ENCODE measurements around the gene PPFIA1.
"Not testable (repeated sequence)": the region's sequence is repeated elsewhere in the genome, so short reads cannot be mapped to it uniquely, and the experiment has no call there.

The PPFIA1 gene

DNA sequence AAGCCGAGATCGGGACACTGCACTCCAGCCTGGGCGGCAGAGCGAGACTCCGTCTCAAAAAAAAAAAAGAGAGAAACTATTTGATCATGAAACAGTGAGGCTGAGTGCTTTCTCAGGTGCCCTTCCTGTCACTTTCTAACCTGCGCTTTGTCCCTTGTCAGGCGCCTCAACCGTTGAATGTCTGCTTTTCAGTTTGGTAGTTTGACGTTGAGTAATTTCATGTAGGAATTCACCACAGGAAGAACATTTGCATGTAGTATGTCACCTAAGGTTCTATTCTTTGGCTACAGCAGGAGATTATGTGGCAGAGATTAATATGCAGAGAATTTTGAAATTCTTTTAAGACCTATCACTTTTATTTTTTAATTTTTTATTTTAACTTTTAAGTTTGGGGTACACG, 57.2 kb downstream of the PPFIA1 start:
- no peak for DNase-seq

GRCh38 chr11:70328556-70328955, 58.1 kb downstream of the PPFIA1 start:
- no peak for DNase-seq

DNA sequence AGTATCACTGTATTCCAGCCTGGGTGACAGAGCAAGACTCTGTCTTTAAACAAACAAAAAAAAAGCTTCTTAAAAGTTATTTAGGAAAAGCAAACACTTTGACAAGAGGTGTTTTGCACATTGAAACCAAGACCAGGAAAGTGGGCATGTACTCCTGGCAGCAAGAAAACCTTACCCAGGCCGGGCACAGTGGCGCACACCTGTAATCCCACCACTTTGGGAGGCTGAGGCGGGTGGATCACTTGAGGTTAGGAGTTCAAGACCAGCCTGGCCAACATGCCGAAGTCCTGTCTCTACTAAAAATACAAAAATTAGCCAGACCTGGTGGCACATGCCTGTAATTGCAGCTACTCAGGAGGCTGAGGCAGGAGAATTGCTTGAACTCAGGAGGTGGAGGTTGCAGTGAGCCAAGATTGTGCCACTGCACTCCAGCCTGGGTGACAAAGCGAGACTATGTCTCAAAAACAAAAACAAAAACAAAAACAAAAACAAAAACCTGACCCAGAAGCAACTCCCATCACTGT, 60.9 kb downstream of the PPFIA1 start:
- DNase-seq, result not testable (repeated sequence)

DNA sequence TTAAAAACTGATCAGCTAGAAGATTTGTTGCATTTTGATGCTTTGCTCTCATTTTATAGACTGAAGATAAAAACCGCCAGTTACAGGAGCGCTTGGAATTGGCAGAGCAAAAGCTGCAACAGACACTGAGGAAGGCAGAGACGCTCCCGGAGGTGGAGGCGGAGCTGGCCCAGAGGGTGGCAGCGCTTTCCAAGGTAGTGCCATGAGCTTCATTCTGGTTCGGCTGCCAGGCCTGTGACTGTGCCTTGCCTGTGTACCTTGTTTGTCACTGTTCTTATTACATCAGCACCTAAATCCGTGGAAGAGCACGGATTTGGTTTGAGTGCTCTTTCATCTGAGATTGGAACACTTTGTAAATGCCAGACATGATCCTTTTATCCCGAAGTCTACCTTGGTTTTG, 61.4 kb downstream of the PPFIA1 start:
- DNase-seq, result no peak

DNA sequence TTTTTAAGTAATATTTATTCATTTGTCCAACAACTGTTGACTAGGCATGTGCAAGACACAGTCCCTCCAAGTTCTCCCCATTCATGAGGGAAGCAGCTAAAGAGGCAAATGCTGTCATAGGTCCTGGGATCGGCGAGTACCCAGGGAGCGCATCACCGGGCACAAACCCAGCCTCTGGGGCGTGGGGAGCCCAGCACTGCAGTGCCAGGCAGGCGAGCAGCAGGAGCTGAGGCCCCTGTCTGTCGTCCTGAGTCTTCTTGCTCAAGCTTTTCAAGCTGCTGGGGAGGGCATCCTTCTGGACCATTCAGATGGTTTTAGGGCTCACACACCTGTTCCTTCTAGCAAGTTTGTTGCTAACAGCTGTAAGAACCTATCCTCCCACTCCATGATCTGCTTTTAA, 62.1 kb downstream of the PPFIA1 start:
- DNase-seq, result no peak

DNA sequence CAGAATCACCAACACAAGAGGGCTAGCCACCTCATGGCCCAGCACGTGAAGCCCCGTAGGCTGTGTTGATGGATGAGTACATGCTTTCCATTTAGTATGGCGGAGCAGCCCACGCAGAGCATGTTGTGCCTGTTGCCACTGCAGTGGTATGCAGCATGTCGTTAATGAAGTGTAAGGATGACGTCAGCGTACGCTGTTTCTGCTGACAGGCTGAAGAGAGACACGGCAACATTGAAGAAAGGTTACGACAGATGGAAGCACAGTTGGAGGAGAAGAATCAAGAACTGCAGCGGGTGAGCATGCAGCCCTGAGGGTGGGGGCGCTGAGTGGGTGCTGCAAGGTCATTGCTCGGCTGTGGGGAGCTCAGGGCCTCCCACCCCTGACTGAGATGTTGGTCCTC, 62.8 kb downstream of the PPFIA1 start:
- no peak for DNase-seq

DNA sequence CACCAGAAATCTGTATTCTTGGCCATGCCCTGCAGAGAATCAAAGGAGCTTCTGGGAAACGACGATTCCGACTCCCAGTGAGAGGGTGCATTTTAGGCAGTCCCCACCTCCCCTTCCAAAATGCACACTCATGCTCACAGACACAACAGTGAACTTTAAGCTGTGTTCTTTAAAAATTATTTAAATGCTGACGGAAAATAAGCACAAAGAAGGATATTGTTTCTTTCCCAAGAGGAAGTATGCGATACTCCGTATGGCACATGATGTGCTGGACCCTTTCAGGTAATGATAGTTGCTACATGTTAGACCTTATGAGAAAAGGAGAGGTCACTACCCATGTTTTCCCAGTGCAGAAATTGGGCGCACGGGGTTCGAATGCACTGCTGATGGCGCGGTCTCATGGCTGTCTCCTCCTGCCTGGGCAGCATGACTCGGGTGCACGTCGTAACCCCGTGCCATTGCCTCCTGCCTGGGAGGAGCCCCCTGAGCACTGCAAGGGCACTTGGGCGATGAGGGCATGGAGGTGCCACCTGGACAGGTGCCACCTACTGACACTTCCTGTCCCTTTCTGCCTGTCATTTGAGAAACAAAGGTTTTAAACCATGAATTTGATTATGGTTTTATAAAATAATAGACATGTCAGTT, 64.0 kb downstream of the PPFIA1 start:
- DNase-seq, result no peak

DNA sequence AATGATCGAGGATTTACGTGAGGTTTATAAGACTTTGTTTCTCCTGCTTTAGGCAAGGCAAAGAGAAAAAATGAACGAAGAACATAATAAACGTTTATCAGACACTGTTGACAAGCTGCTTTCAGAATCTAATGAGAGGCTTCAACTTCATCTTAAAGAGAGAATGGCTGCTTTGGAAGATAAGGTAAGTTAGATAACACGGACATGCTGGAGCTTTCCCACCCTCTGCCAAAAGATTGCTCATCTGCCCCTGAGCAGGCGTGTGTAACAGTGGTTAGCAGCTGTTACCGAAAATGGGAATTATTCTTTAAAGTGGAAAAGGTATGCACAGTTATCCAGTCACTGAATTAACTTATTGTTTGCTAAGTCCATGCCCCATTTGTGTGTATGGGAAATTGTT, 65.0 kb downstream of the PPFIA1 start:
- DNase-seq, result no peak

DNA sequence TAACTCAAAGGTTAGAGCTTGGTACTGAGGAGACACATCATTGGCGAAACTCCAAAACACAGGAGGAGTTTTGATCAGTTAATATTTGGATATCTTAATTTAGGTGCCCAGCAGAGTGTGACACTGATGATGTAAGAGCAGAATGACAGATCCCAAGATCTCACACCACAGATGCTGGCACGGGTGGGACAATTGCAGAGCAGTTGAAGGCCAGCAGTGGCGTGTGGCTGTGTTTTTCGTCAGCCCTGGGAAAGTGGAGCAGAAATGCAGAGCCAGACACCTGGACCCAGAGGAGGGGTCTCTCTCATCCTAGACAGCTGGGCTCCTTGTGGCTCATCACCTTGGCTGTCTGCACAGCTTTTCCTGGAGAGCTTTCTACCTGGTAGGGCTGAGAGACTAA, 68.1 kb downstream of the PPFIA1 start:
- no peak for DNase-seq

DNA sequence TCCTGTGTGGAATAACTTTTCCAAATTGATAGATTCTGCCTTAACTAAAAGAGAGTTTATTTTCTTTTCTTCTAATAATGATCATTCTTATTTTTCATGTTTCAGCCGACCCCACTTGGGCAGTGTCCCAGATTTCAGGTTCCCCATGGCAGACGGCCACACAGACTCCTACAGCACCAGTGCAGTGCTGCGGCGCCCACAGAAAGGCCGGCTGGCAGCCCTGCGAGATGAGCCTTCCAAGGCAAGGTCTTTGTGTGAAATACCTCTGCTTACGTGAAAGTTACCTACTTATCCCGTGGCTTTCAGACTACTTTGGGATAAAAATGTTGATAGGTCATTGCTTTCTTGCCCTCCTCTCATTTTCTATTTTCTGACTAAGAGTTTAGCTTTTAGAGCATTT, 68.6 kb downstream of the PPFIA1 start:
- DNase-seq, result no peak

DNA sequence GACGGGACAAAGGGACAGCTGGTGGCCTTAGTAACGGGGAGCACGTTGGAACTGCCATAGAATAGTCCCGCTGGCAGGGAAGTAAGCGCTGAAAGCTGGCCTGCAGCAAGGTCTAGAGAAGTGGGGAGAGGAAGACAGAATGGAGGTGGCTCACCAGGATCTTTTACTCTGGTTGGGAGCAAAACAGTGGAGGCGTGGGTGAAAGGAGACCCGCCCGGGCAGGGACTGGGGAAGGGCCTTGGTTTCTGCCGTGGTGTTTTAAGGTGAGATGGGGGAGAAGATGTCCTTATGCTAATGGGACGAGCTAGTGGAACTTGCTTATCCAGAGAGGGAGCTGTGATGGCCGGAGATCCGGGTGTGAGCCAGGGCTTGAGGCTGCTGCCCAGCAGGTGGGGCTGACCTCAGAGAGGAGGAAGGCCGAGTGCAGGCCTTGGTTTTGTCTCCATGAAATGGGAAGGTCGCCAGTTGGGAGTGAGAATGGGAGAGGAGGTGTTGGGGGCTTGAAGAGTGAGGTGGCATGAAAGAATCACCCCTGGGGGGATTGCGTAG, 71.5 kb downstream of the PPFIA1 start:
- DNase-seq, result no peak

DNA sequence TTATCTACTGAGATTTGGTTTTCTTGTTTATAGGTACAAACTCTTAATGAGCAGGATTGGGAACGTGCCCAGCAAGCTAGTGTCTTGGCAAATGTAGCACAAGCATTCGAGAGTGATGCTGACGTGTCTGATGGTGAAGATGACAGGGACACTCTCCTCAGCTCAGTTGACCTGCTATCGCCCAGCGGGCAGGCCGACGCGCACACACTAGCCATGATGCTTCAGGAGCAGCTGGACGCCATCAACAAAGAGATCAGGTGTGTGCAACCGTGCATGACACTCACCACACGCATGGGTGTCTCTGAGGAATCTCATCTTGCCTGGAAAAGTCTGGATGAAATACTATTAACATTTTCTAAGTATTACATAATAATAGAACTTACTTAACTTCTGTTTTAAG, 73.1 kb downstream of the PPFIA1 start:
- no peak for DNase-seq

DNA sequence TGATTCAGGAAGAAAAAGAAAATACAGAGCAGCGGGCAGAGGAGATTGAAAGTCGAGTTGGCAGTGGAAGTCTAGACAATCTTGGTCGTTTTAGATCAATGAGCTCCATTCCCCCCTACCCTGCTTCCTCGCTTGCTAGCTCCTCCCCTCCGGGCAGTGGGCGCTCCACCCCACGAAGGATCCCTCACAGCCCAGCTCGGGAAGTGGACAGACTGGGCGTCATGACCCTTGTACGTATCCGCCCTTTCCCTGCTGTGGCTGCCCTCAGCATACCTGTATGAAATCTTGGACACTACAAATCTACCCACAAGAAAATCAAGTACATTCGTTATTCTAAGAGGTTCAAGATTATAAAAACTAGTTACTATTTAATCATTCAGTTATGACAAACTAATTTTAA, 77.7 kb downstream of the PPFIA1 start:
- DNase-seq, result no peak

DNA sequence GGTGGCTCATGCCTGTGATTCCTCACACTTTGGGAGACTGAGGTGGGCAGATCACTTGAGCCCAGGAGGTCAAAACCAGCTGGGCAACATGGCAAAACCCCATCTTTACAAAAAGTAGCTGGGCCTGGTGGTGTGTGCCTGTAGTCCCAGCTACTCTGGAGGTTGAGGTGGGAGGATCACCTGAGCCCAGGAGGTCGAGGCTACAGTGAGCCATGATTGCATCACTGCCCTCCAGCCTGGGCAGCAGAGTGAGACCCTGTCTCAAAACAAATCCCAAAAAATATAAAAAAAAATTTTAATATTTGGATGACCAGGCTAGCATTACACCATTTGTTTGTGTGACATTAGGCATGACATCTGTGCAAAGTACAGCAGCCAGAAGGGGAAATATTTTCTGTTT, 78.1 kb downstream of the PPFIA1 start:
- no peak for DNase-seq

DNA sequence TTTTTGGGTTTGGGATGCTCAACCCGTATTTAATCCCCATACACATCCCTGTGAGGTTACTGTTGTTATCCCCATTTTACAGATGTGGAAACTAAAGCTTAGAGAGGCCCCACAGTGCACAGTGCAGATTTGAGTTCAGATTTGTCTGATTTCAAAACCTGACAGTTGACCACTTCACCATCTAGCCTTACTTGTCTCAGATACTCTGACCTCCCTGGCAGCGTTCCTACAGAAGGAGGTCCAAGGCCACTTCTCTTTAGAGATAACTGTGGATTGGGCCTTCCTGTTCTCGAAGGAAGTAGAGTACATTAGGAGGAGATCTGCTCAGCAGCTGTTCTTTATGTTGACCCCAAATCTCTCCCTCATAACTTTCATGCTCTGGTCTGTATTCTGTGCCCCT, 81.2 kb downstream of the PPFIA1 start:
- no peak for DNase-seq

GRCh38 chr11:70352100-70352499, 81.6 kb downstream of the PPFIA1 start:
- DNase-seq, result no peak

DNA sequence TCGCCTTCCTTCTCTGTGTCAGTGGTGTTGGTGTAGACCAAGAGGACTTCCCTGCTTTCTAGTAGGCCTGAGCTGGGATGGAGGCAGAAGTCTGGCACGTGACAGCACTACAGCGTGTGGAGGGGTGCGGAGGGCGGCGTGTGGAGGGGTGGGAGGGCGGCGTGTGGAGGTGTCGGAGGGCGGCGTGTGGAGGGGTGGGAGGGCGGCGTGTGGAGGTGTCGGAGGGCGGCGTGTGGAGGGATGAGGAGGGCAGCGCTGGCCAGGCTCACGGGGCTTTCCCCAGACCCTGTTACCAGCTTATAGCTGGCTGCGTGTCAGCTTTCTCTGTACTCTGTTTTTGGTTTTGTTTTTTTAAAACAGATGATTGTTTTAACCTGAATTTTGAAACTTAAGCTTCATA, 82.1 kb downstream of the PPFIA1 start:
- DNase-seq, result no peak

GRCh38 chr11:70353329-70353728, 82.8 kb downstream of the PPFIA1 start:
- no peak for DNase-seq

GRCh38 chr11:70353900-70354568, 83.5 kb downstream of the PPFIA1 start:
- DNase-seq, result no peak

- no peak for DNase-seq
Measured at GRCh38 chr11:70354629-70355028, 84.1 kb downstream of the PPFIA1 start.

- DNase-seq, result no peak
Measured at GRCh38 chr11:70358753-70359152, 88.3 kb downstream of the PPFIA1 start.

DNA sequence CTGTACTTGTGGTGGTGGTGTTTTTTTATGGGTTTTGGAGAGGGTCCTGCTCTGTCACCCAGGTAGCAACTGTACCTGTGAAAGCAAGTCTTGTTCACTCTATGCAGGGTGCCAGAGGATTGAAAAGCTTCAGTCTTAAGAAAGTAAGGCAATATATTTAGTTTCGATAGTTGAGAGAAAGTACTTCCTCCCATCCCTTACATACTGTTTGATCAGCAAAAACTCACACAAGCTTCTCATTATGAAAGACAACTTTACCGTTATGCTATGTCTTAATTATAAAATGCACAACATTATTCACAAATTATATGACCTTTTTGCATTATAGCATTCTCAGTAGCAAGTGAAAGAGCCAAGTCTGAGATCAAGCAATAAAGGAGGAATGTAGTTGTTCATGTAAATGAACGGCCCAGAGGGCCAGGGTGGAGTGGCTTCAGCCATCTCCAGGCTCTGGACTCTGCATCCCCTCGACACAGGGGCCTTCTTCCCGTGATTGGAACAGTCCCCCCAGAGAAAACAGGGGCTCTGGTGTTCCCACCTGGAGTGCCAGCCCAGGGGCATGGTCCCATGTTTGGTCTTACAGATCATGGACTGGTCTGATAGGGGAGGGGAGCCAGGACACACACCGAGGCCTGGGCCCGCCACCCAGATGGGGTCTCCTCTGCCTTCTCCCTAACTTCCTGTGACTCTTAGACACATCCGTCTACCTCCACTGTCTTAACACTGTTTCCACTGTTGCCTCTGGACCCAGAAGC, 89.1 kb downstream of the PPFIA1 start:
- no peak for DNase-seq

DNA sequence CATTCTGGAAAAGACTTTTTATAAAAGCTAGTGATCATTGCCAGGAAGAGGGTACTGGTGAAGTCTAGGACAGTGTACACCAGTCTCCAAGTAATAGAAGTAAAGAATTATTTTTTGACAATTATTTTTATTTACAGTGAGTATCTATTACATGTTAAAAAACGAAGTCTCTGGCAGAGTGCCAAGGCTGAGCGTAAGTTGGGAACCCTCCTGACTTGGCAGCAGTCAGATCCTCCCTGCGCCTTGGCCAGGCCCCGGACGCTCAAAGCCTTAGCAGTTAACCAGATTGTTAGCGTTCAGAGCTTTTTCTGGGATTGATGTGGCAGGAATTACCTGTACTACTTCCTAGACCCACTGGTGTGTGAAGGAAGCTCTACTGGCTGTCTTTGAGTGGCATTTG, 89.7 kb downstream of the PPFIA1 start:
- no peak for DNase-seq

DNA sequence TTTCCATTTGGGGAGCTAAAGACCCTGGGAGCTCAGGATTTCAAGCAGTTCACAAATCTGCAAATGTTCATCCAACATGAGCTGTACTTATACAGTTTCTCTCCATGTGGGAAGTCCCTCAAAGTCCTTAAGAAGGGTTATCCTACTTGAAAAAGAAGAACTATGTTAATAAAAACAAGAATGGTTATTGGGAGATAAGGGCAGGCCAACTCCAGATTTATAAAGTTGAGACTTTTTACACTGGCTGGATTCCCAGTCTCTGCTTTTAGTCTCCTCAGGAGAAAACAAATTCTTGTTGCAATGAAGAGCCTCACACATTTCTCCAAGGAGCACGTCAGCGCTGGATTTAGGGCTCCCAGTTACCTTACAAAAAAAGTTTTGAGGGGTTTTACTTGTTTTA, 93.7 kb downstream of the PPFIA1 start:
- DNase-seq, result no peak
